SK-N-SH (cell line): Measurements from ENCODE around the gene LINC00237. TPM values are rescaled to one million over a fixed set of nuclear protein-coding genes. Genes with fewer than 3 reads are reported as not detected.

ENCODE experiments used
- CTCF ChIA-PET: fragments of 300-600, 350-600 bp; formaldehyde crosslinking; extraction: SDS; loops from one replicate; lab custom pipeline; 2021; lab: Yijun Ruan, JAX
- POLR2A ChIA-PET: fragments of 350-600 bp; sonication (Branson Sonifier 250); formaldehyde crosslinking; extraction: SDS; loops from one replicate; lab custom pipeline; 2020; ENCODE audit warnings: antibody characterized with exemption, inconsistent platforms; lab: Yijun Ruan, JAX
- DNase-seq: peaks from one replicate; pipeline ENCODE4 v3.0.0; 2012
- H2AFZ ChIP-seq: fragments of 200-600 bp; sonication (generic); 2 replicates; pipeline ENCODE4 v1.8.1; 2016; ENCODE audit warnings: antibody characterized with exemption, mild to moderate bottlenecking, low read depth
- H3F3A ChIP-seq: fragments of 200-600 bp; sonication (generic); replicated peaks from 2 replicates; pipeline ENCODE3; 2016; ENCODE audit warnings: antibody characterized with exemption, mild to moderate bottlenecking; ENCODE audit not compliant: insufficient read depth
- H3K27ac ChIP-seq, 2 experiments: fragments of 200-500 bp in 1 of 2; fragments of 200-600 bp in 1 of 2; sonication (Bioruptor generic) in 1 of 2; sonication (generic), shearing (Covaris generic) in 1 of 2; 2 replicates each; pipeline versions ENCODE4 v1.5.1 to v1.6.1; 2014 to 2016; ENCODE audit warnings: low read depth in 2 of 2, inconsistent platforms in 1 of 2, low read length in 1 of 2, mild to moderate bottlenecking in 1 of 2, mixed read lengths in 1 of 2
- H3K27me3 ChIP-seq: fragments of 200-600 bp; sonication (generic), shearing (Covaris generic); 2 replicates; pipeline ENCODE4 v1.6.1; 2016; ENCODE audit warnings: mixed run types; ENCODE audit not compliant: insufficient read depth
- H3K36me3 ChIP-seq, 2 experiments: fragments of 200-500 bp in 1 of 2; fragments of 200-600 bp in 1 of 2; sonication (Bioruptor generic) in 1 of 2; sonication (generic) in 1 of 2; replicated peaks in 1 of 2; 2 replicates each; pipeline versions ENCODE3 to v1.5.1; 2014 to 2016; ENCODE audit warnings: low read length in 1 of 2, mild to moderate bottlenecking in 1 of 2; ENCODE audit not compliant: insufficient read depth in 2 of 2, control insufficient read depth in 1 of 2
- H3K4me1 ChIP-seq, 2 experiments: fragments of 200-500 bp in 1 of 2; fragments of 200-600 bp in 1 of 2; sonication (Bioruptor generic) in 1 of 2; sonication (generic), shearing (Covaris generic) in 1 of 2; 2 replicates each; pipeline versions ENCODE4 v1.5.1 to v1.6.1; 2014 to 2016; ENCODE audit warnings: low read depth in 1 of 2, low read length in 1 of 2, mixed run types in 1 of 2; ENCODE audit not compliant: insufficient read depth in 2 of 2, control insufficient read depth in 1 of 2
- H3K4me2 ChIP-seq: fragments of 200-600 bp; sonication (generic), shearing (Covaris generic); 2 replicates; pipeline ENCODE4 v1.6.1; 2017; ENCODE audit warnings: mixed run types
- H3K4me3 ChIP-seq, 2 experiments: fragments of 200-500 bp in 1 of 2; fragments of 200-600 bp in 1 of 2; sonication (Bioruptor generic) in 1 of 2; sonication (generic), shearing (Covaris generic) in 1 of 2; 2 replicates each; pipeline versions ENCODE4 v1.5.1 to v1.8.1; 2014 to 2016; ENCODE audit warnings: low read depth in 2 of 2, inconsistent platforms in 1 of 2, low read length in 1 of 2, mild to moderate bottlenecking in 1 of 2, mixed read lengths in 1 of 2, moderate library complexity in 1 of 2
- H3K79me2 ChIP-seq: fragments of 200-600 bp; sonication (generic); 2 replicates; pipeline ENCODE4 v1.8.1; 2017; ENCODE audit warnings: mild to moderate bottlenecking; ENCODE audit not compliant: insufficient read depth
- H3K9ac ChIP-seq: fragments of 200-600 bp; sonication (generic); 2 replicates; pipeline ENCODE4 v1.6.1; 2017; ENCODE audit warnings: mixed run types
- H3K9me2 ChIP-seq: fragments of 200-600 bp; sonication (generic); 2 replicates; pipeline ENCODE4 v1.6.1; 2017; ENCODE audit warnings: mixed run types
- H3K9me3 ChIP-seq: fragments of 200-600 bp; sonication (generic); 2 replicates; pipeline ENCODE4 v1.6.1; 2017; ENCODE audit warnings: mixed run types, mild to moderate bottlenecking, moderate library complexity
- H4K20me1 ChIP-seq: fragments of 200-600 bp; sonication (generic); 2 replicates; pipeline ENCODE4 v1.6.1; 2017; ENCODE audit warnings: mild to moderate bottlenecking, mixed run types; ENCODE audit not compliant: insufficient read depth
- ELF1 ChIP-seq: IDR thresholded peaks from 2 replicates; pipeline ENCODE4 v1.4.0; 2012
- EP300 ChIP-seq, 2 experiments: IDR thresholded peaks; 2 replicates each; pipeline versions ENCODE4 v1.4.0 to v1.6.1; 2012; ENCODE audit warnings: borderline replicate concordance in 1 of 2, low read depth in 1 of 2, low read length in 1 of 2
- IRF3 ChIP-seq: fragments of 150-350 bp; IDR thresholded peaks from 2 replicates; pipeline ENCODE4 v1.6.1; 2016; ENCODE audit warnings: mild to moderate bottlenecking, low read depth, low read length
- MAX ChIP-seq: IDR thresholded peaks from 2 replicates; pipeline ENCODE4 v1.4.0; 2012; ENCODE audit warnings: low read depth
- MXI1 ChIP-seq: IDR thresholded peaks from 2 replicates; pipeline ENCODE4 v1.6.1; 2012; ENCODE audit warnings: mild to moderate bottlenecking, low read depth, low read length, improper control_type of control experiment
- NRF1 ChIP-seq: IDR thresholded peaks from 2 replicates; pipeline ENCODE4 v1.6.1; 2012; ENCODE audit warnings: low read depth, mild to moderate bottlenecking, low read length
- PBX3 ChIP-seq: IDR thresholded peaks from 2 replicates; pipeline ENCODE4; 2012
- SMC3 ChIP-seq: IDR thresholded peaks from 2 replicates; pipeline ENCODE4 v1.6.1; 2012; ENCODE audit warnings: low read depth, low read length, improper control_type of control experiment
- TAF1 ChIP-seq: IDR thresholded peaks from 2 replicates; pipeline ENCODE4 v1.6.1; 2012; ENCODE audit warnings: low read depth, mild to moderate bottlenecking, low read length, moderate library complexity, borderline replicate concordance
- TCF12 ChIP-seq: IDR thresholded peaks from 2 replicates; pipeline ENCODE4 v1.4.0; 2012
- USF2 ChIP-seq: fragments of 150-350 bp; IDR thresholded peaks from 2 replicates; pipeline ENCODE4 v1.6.1; 2017; ENCODE audit warnings: antibody characterized with exemption, low read length, low read depth, borderline replicate concordance
- YY1 ChIP-seq: IDR thresholded peaks from 2 replicates; pipeline ENCODE4 v1.4.0; 2012; ENCODE audit warnings: low read depth, mild to moderate bottlenecking
- ZBTB33 ChIP-seq: IDR thresholded peaks from 2 replicates; pipeline ENCODE4 v1.4.0; 2012; ENCODE audit warnings: low read depth, borderline replicate concordance
- WGBS: methylation state at CpG from one replicate; pipeline ENCODE4 v1.1.6; 2017; ENCODE audit warnings: low lambda C conversion rate; 5-methylcytosine and 5-hydroxymethylcytosine counted together
- polyA plus RNA-seq, 3 experiments: library from polyadenylated mRNA; depleted of rRNA; stranded (reverse); fragments of >200 nt; gene quantifications; 2 replicates each; pipeline ENCODE4 v1.2.3, GENCODE V29; 2012

Gene LINC00237
- polyA plus RNA-seq, 1 of the 3 experiments (the other 2 are of a cell fraction) = not detected

GRCh38 chr20:21127201-21127981 lies 21.2 kb upstream of the LINC00237 start (continued):
- TF ChIP-seq USF2 (no peak), ZBTB33 (no peak), SMC3 (no peak), NRF1 (no peak)

GRCh38 chr20:21126581-21126870 lies 20.4 kb upstream of the LINC00237 start:
- Histone ChIP-seq H3K4me2 (peak overlapping the region; percentile 92), H3K4me1 (peaks cover 0 to 6% of the 10 kb centered on the region in 2 experiments; a peak in 2 of 4 replicates), H3K27ac (no peak overlapping the region; a peak in 1 of 4 replicates), H3K9ac (peak overlapping the region; percentile 83), H3K36me3 (no peaks in the 10 kb centered on the region), H2AFZ (peak overlapping the region; percentile 96), H3K4me3 (peak overlapping the region; percentile 88 to 91), H3F3A (peaks cover 3% of the 10 kb centered on the region), H3K79me2 (peaks cover 6% of the 10 kb centered on the region; the same call in 1 of the 2 replicates), H4K20me1 (no peaks in the 10 kb centered on the region), H3K27me3 (no peaks in the 10 kb centered on the region), H3K9me3 (no peaks in the 10 kb centered on the region), H3K9me2 (no peaks in the 10 kb centered on the region)
- WGBS = 18% methylated on average over 8 of the region's 8 CpGs
- ChIA-PET CTCF (interaction anchor here (0.7 to 2.3 kb wide), 6 partner anchors 9 to 267 kb away, joined by 3 to 11 read pairs (median 3); partner anchors contain the start of gene XRN2), POLR2A (no interaction called here)
- DNase-seq = no peak
- peak; percentile 12; the same call in 1 of the 2 replicates for TF ChIP-seq TCF12
- TF ChIP-seq PBX3 = 0 out of 2 replicates have a peak, but pooled peaks have one; percentile 27
- TF ChIP-seq NRF1 = no peak
- TF ChIP-seq TAF1 = no peak
- TF ChIP-seq EP300 (IDR thresholded peaks at IDR 0.05; ENCODE audit: borderline replicate concordance in 1 of 2, low read depth in 1 of 2, low read length in 1 of 2) = no peak
- no peak for TF ChIP-seq MAX
- no peak for TF ChIP-seq YY1
- TF ChIP-seq MXI1 = peak; percentile 28; the same call in 1 of the 2 replicates
- TF ChIP-seq ELF1 = no peak
- no peak for TF ChIP-seq IRF3
- no peak for TF ChIP-seq USF2
